CD4-positive, alpha-beta memory T cell (primary cell): ENCODE measurements around the gene ACBD4. TPM values are rescaled to one million over a fixed set of nuclear protein-coding genes. Genes with fewer than 3 reads are reported as not detected.

Source experiments
- CTCF ChIA-PET: fragments of 350-600 bp; sonication (Branson Sonifier 250); formaldehyde crosslinking; loops from one replicate; lab custom pipeline; 2021; ENCODE audit warnings: inconsistent platforms; ENCODE audit not compliant: partially characterized antibody; lab: Charles Lee
- POLR2A ChIA-PET: fragments of 350-600 bp; sonication (Branson Sonifier 250); formaldehyde crosslinking; loops from one replicate; lab custom pipeline; 2021; ENCODE audit not compliant: partially characterized antibody; lab: Charles Lee
- DNase-seq, 5 donors: peaks; one replicate each; pipeline versions ENCODE4 v3.0.0 to v3.0.0-alpha.2; 2020 to 2022; ENCODE audit warnings: mixed read lengths in 1 of 5
- H3K27ac ChIP-seq: one replicate; pipeline ENCODE4 v1.7.0; 2013; ENCODE audit warnings: low read depth, low read length
- H3K27me3 ChIP-seq: 2 replicates; pipeline ENCODE4 v1.7.0; 2013; ENCODE audit warnings: mild to moderate bottlenecking, low read length, moderate library complexity; ENCODE audit not compliant: insufficient read depth
- H3K36me3 ChIP-seq: 2 replicates; pipeline ENCODE4 v1.7.0; 2013; ENCODE audit warnings: mild to moderate bottlenecking, low read length, moderate library complexity; ENCODE audit not compliant: insufficient read depth
- H3K4me1 ChIP-seq: 2 replicates; pipeline ENCODE4 v1.7.0; 2013; ENCODE audit warnings: mild to moderate bottlenecking, low read length, moderate library complexity; ENCODE audit not compliant: insufficient read depth
- H3K4me3 ChIP-seq, 2 donors: one replicate each; pipeline ENCODE4 v1.7.0; 2013; ENCODE audit warnings: low read length in 2 of 2, mild to moderate bottlenecking in 1 of 2
- H3K9me3 ChIP-seq, 2 donors: one replicate each; pipeline ENCODE4 v1.7.0; 2013; ENCODE audit warnings: low read length in 2 of 2, control low read depth in 1 of 2; ENCODE audit not compliant: control insufficient read depth in 1 of 2
- H3K27ac Mint-ChIP-seq, 7 donors: one replicate each; pipeline ENCODE4 v1.8.0; 2020 to 2021; ENCODE audit warnings: mixed read lengths in 7 of 7, mild to moderate bottlenecking in 6 of 7, inconsistent platforms in 3 of 7, moderate library complexity in 3 of 7
- H3K27me3 Mint-ChIP-seq, 2 donors: one replicate each; pipeline ENCODE4 v1.8.0; 2020 to 2021; ENCODE audit warnings: mixed read lengths in 2 of 2
- H3K36me3 Mint-ChIP-seq, 2 donors: one replicate each; pipeline ENCODE4 v1.8.0; 2020 to 2021; ENCODE audit warnings: mixed read lengths in 2 of 2, inconsistent platforms in 1 of 2, mild to moderate bottlenecking in 1 of 2
- H3K4me1 Mint-ChIP-seq, 4 donors: one replicate each; pipeline ENCODE4 v1.8.0; 2020 to 2021; ENCODE audit warnings: mixed read lengths in 4 of 4, mild to moderate bottlenecking in 1 of 4
- H3K4me3 Mint-ChIP-seq, 8 donors: one replicate each; pipeline ENCODE4 v1.8.0; 2020 to 2021; ENCODE audit warnings: mixed read lengths in 8 of 8, mild to moderate bottlenecking in 7 of 8, moderate library complexity in 6 of 8, inconsistent platforms in 3 of 8
- H3K9me3 Mint-ChIP-seq, 8 donors: one replicate each; pipeline ENCODE4 v1.8.0; 2020 to 2021; ENCODE audit warnings: mixed read lengths in 8 of 8, mild to moderate bottlenecking in 5 of 8, inconsistent platforms in 3 of 8, moderate library complexity in 1 of 8
- intact Hi-C: fragments of 100-400 bp; cut with micrococcal nuclease; formaldehyde crosslinking; loops from one replicate; pipeline ENCODE4 v1.15.1; 2023
- polyA plus RNA-seq, 2 donors: library from polyadenylated mRNA; unstranded; fragments of 300-500 nt; fragmentation: Illumina TruSeq; gene quantifications; one replicate each; pipeline ENCODE4 v1.2.3, GENCODE V29; 2021
- total RNA-seq, 2 experiments: library from RNA; stranded (reverse); gene quantifications; one replicate each; pipeline ENCODE4 v1.2.3, GENCODE V29; 2021

The ACBD4 gene
- total and polyA plus RNA-seq, 4 experiments from 2014 or later = 10.3 to 48.1 (median 26.2) TPM

DNA sequence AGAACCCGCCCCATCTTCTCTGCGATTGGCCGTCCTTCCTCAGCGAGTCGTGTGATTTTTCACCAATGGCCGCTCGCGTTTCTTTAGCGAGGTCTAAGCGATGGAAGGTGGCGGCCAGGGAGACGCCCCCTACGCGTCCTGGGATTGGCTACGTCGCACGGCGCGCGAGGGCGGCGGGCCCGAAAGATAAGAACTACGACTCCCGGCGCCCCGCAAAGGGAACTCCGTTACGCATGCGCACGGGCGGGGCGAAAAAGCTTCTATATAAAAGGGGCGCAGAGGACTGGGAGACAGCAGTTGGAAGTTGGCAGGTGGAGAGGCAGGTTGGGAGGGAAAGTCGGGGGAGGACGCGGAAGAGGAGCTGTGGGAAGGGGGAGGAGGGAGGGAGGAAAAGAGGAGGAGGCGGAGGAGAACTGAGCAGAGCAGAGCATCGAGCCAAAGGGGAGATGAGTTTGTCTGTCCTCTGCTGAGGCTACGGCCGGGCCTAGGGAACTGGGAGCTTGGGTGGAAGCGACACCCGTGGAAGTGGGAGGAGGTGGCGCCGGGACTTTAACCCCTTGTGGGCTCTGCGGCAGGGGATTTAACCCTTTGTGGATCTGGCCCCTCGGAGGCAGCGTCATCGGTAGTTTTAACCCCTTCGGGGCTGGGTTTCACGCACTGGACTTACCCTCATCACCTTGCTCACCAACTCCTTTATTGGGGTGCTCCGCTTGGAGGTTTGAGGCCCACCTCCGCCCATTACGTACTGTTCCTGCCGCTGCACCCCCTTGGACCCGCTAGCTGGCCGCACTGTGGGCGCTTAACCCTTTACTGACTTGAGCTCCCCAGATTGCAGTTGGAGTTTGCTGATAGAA lies 12.9 kb downstream of the ACBD4 start, which contains the start of gene HEXIM1:
Gene HEXIM1 (plus strand): TSS at position 293 of the 854 bp plus-strand sequence. CDS start 716 bp downstream, outside the sequence.
- Mint-ChIP-seq H3K9me3 (peaks cover 0 to 17% (median 0%) of the 10 kb centered on the region in 8 donors), H3K4me3 (peak within 1 kb of the TSS; percentile 93 to 99 (median 96)), H3K27me3 (peaks cover 1 to 5% of the 10 kb centered on the region in 2 donors), H3K4me1 (peaks cover 26 to 61% (median 44%) of the 10 kb centered on the region in 4 donors), H3K36me3 (peaks cover 0 to 25% of the 10 kb centered on the region in 2 donors), H3K27ac (peak within 1 kb of the TSS; percentile 98 to 100 (median 100))
- ChIA-PET POLR2A (interaction anchor here (0.6 to 10.3 kb wide), 31 partner anchors 13 to 896 kb away, joined by 3 to 865 read pairs (median 6); partner anchors contain the start of genes ACBD4, DCAKD, FMNL1 and HEXIM2), CTCF (interaction anchor here (0.6 to 22.4 kb wide), 14 partner anchors 13 to 122 kb away, joined by 3 to 552 read pairs (median 6); partner anchors contain the start of genes ACBD4, HEXIM2, NMT1 and PLCD3)
- Histone ChIP-seq H3K9me3 (no peaks in the 10 kb centered on the region), H3K4me3 (peak within 1 kb of the TSS; percentile 90 to 95), H3K27ac (peak within 1 kb of the TSS; percentile 88), H3K27me3 (no peaks in the 10 kb centered on the region), H3K36me3 (no peaks in the 10 kb centered on the region), H3K4me1 (peaks cover 59% of the 10 kb centered on the region)
- intact Hi-C loops = loop anchor here (1.0 to 2.0 kb wide), 7 partner anchors 13 to 99 kb away; partner anchors contain the start of genes ACBD4, HEXIM2 and NMT1
- DNase-seq = peak; percentile 99 to 100 (median 99)

GRCh38 chr17:45149037-45149668 lies 13.7 kb downstream of the ACBD4 start:
- Mint-ChIP-seq H3K27ac (peak overlapping the region; percentile 98 to 100 (median 100)), H3K27me3 (peaks cover 1 to 5% of the 10 kb centered on the region in 2 donors), H3K9me3 (peaks cover 0 to 17% (median 0%) of the 10 kb centered on the region in 8 donors), H3K4me3 (peak overlapping the region; percentile 93 to 99 (median 96)), H3K4me1 (peaks cover 26 to 60% (median 40%) of the 10 kb centered on the region in 4 donors), H3K36me3 (peaks cover 0 to 25% of the 10 kb centered on the region in 2 donors)
- peak; percentile 64 to 80 (median 67) for DNase-seq
- Histone ChIP-seq H3K27me3 (no peaks in the 10 kb centered on the region), H3K4me1 (peaks cover 52% of the 10 kb centered on the region), H3K4me3 (peak overlapping the region; percentile 65 to 90), H3K27ac (peak overlapping the region; percentile 88), H3K36me3 (no peaks in the 10 kb centered on the region), H3K9me3 (no peaks in the 10 kb centered on the region)
- intact Hi-C loops = loop anchor here (2.0 kb wide), 3 partner anchors 24 to 88 kb away; partner anchors contain the start of gene NMT1
- CTCF ChIA-PET = interaction anchor here (0.8 to 22.4 kb wide), 15 partner anchors 12 to 167 kb away, joined by 3 to 552 read pairs (median 6); partner anchors contain the start of genes ACBD4, HEXIM2, MAP3K14 and NMT1
- POLR2A ChIA-PET = interaction anchor here (0.6 to 10.3 kb wide), 34 partner anchors 8 to 897 kb away, joined by 3 to 865 read pairs (median 6); partner anchors contain the start of genes ACBD4, DCAKD, FMNL1 and HEXIM2

DNA sequence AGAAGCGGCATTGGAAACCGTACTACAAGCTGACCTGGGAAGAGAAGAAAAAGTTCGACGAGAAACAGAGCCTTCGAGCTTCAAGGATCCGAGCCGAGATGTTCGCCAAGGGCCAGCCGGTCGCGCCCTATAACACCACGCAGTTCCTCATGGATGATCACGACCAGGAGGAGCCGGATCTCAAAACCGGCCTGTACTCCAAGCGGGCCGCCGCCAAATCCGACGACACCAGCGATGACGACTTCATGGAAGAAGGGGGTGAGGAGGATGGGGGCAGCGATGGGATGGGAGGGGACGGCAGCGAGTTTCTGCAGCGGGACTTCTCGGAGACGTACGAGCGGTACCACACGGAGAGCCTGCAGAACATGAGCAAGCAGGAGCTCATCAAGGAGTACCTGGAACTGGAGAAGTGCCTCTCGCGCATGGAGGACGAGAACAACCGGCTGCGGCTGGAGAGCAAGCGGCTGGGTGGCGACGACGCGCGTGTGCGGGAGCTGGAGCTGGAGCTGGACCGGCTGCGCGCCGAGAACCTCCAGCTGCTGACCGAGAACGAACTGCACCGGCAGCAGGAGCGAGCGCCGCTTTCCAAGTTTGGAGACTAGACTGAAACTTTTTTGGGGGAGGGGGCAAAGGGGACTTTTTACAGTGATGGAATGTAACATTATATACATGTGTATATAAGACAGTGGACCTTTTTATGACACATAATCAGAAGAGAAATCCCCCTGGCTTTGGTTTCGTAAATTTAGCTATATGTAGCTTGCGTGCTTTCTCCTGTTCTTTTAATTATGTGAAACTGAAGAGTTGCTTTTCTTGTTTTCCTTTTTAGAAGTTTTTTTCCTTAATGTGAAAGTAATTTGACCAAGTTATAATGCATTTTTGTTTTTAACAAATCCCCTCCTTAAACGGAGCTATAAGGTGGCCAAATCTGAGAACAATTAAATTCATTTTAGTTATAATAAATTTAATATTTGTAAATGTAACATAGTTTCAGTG lies 14.5 kb downstream of the ACBD4 start:
- Histone ChIP-seq H3K36me3 (no peaks in the 10 kb centered on the region), H3K27me3 (no peaks in the 10 kb centered on the region), H3K9me3 (no peaks in the 10 kb centered on the region), H3K27ac (peak overlapping the region; percentile 88), H3K4me3 (peak overlapping the region; percentile 65 to 90), H3K4me1 (peaks cover 44% of the 10 kb centered on the region)
- H3K27me3 Mint-ChIP-seq = peaks cover 1 to 5% of the 10 kb centered on the region in 2 donors
- H3K9me3 Mint-ChIP-seq = peaks cover 0 to 17% (median 0%) of the 10 kb centered on the region in 8 donors
- CTCF ChIA-PET = interaction anchor here (0.5 to 22.4 kb wide), 15 partner anchors 12 to 273 kb away, joined by 3 to 552 read pairs (median 5); partner anchors contain the start of genes ACBD4, HEXIM2, MAP3K14 and PLCD3
- H3K4me1 Mint-ChIP-seq = peaks cover 24 to 60% (median 37%) of the 10 kb centered on the region in 4 donors
- H3K4me3 Mint-ChIP-seq = peak overlapping the region; percentile 93 to 99 (median 96)
- DNase-seq = peak in 4 of 5 donors; percentile 26 to 83 (median 38)
- H3K27ac Mint-ChIP-seq = peak overlapping the region; percentile 98 to 100 (median 100)
- H3K36me3 Mint-ChIP-seq = peaks cover 0 to 25% of the 10 kb centered on the region in 2 donors
- POLR2A ChIA-PET = interaction anchor here (0.9 to 10.3 kb wide), 26 partner anchors 9 to 171 kb away, joined by 3 to 865 read pairs (median 8); partner anchors contain the start of genes ACBD4, DCAKD, FMNL1 and HEXIM2
- intact Hi-C loops = loop anchor here (2.0 kb wide), 3 partner anchors 23 to 89 kb away; partner anchors contain the start of gene NMT1

DNA sequence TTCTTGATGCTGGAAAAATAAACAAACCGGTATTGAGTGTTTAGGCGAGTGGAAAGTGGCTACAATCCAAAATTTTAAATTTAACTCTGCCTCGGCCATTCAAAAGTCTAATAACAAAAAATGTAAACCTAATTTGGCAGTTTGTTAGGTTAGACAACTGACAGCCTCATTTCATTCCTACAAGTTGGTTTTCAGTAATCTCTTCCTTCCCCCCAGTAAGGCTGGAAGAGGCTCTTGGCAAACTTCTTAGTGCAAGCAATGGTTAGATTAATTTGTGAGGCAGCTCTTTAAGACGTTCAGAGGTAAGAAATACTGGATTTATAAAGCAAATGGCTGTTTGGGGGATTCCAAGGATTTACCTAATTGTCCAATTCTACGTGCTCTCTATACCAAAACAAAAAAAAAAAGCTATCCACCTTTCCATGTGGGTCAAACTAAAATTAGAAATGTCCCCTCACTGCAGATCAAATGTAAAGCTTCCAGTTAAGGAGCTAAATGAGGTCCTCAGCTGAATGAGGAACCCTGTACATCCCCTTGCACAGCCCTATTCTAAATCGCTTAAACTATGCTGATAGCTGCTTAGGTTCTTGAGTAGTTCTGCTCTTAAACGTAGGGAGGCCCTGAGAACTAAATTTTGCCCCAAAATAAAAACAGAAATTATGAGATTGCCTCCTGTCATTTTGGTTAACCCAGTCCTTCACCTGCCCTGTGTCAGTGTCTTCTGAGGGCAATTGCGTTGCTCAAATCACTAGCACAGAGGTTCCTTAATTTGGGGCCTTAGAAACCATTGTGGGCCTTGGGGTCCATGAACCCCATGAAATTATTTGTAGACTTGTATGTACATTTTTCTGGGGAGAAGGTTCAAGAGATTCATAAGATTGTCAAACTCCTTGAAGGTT lies 15.7 kb downstream of the ACBD4 start:
- no peaks in the 10 kb centered on the region for H3K27me3 ChIP-seq
- H3K36me3 Mint-ChIP-seq = peaks cover 0 to 27% of the 10 kb centered on the region in 2 donors
- ChIA-PET POLR2A (interaction anchor here (0.5 to 10.3 kb wide), 15 partner anchors 8 to 169 kb away, joined by 3 to 865 read pairs (median 16); partner anchors contain the start of genes ACBD4, FMNL1, HEXIM2 and MAP3K14), CTCF (interaction anchor here (0.7 to 22.4 kb wide), 15 partner anchors 10 to 142 kb away, joined by 3 to 552 read pairs (median 5); partner anchors contain the start of genes ACBD4, HEXIM2 and PLCD3)
- H3K27me3 Mint-ChIP-seq = peaks cover 1 to 5% of the 10 kb centered on the region in 2 donors
- H3K27ac ChIP-seq = peak overlapping the region; percentile 88
- H3K4me3 Mint-ChIP-seq = peak overlapping the region; percentile 21 to 93 (median 58)
- H3K27ac Mint-ChIP-seq = peak overlapping the region; percentile 53 to 100 (median 91)
- intact Hi-C loops = no loop called here
- peaks cover 45% of the 10 kb centered on the region for H3K4me1 ChIP-seq
- no peaks in the 10 kb centered on the region for H3K9me3 ChIP-seq
- H3K36me3 ChIP-seq = no peaks in the 10 kb centered on the region
- peaks cover 23 to 62% (median 34%) of the 10 kb centered on the region in 4 donors for H3K4me1 Mint-ChIP-seq
- H3K4me3 ChIP-seq = peak overlapping the region; percentile 1 to 4
- H3K9me3 Mint-ChIP-seq = peaks cover 0 to 17% (median 0%) of the 10 kb centered on the region in 8 donors
- no peak for DNase-seq

DNA sequence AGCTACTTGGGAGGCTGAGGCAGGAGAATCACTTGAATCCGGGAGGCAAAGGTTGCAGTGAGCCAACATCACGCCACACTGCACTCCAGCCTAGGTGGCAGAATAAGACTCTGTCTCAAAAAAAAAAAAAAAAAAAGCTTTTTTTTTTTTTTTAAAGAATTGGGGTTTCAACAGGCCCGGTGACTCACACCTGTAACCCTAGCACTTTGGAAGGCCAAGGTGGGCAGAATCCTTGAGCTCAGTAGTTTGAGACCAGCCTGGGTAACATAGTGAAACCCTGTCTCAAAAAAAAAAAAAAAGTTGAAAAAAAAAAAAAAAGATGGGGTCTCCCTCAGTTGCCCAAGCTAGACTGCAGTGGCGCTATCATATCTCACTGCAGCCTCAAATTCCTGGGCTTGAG lies 19.5 kb downstream of the ACBD4 start:
- H3K4me1 Mint-ChIP-seq = peaks cover 31 to 54% (median 42%) of the 10 kb centered on the region in 4 donors
- intact Hi-C loops = no loop called here
- Histone ChIP-seq H3K27ac (peak overlapping the region; percentile 2), H3K36me3 (no peaks in the 10 kb centered on the region), H3K4me1 (peaks cover 54% of the 10 kb centered on the region), H3K27me3 (no peaks in the 10 kb centered on the region), H3K9me3 (no peaks in the 10 kb centered on the region), H3K4me3 (no peak overlapping the region)
- DNase-seq = no peak
- H3K9me3 Mint-ChIP-seq = no peaks in the 10 kb centered on the region
- H3K36me3 Mint-ChIP-seq = peaks cover 0 to 19% of the 10 kb centered on the region in 2 donors
- no peak overlapping the region for H3K4me3 Mint-ChIP-seq
- CTCF ChIA-PET = interaction anchor here (0.7 to 22.4 kb wide), 6 partner anchors 11 to 1309 kb away, joined by 3 to 552 read pairs (median 3); partner anchors contain the start of genes ACBD4 and PLCD3
- no peaks in the 10 kb centered on the region for H3K27me3 Mint-ChIP-seq
- peak overlapping the region in 1 of 7 donors; percentile 11 for H3K27ac Mint-ChIP-seq
- POLR2A ChIA-PET = interaction anchor here (1.4 to 14.4 kb wide), 3 partner anchors 7 to 67 kb away, joined by 3 to 865 read pairs (median 5); partner anchors contain the start of genes ACBD4, FMNL1 and HEXIM1
